ENCODE measurements around the gene FASTKD3. TPM values are rescaled to one million over a fixed set of nuclear protein-coding genes. Genes with fewer than 3 reads are reported as not detected.

Gene FASTKD3
- total RNA-seq, 4 donors from 2014 or later: 4.5 to 17.8 (median 10.3) TPM

DNA sequence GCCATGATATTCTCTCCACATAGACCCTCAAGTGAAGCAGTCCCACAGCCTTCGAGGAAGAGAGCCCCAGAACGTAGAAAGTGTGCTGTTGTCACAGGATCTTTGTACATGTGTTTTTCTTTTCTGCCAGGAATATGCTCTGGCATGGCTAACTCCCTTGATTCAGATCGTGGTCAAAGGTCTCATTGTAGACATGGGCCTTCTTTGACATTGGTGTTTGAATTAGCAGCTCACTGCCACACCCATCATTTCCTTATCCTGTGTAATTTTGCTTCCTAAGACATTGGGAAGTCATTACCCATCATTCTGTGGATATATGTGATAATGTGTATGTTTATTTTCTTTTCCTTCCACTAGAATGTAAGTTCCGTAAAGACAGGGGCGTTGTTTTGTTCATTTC lies 25.6 kb upstream of the FASTKD3 start:
- TF ChIP-seq, protein P1, sequence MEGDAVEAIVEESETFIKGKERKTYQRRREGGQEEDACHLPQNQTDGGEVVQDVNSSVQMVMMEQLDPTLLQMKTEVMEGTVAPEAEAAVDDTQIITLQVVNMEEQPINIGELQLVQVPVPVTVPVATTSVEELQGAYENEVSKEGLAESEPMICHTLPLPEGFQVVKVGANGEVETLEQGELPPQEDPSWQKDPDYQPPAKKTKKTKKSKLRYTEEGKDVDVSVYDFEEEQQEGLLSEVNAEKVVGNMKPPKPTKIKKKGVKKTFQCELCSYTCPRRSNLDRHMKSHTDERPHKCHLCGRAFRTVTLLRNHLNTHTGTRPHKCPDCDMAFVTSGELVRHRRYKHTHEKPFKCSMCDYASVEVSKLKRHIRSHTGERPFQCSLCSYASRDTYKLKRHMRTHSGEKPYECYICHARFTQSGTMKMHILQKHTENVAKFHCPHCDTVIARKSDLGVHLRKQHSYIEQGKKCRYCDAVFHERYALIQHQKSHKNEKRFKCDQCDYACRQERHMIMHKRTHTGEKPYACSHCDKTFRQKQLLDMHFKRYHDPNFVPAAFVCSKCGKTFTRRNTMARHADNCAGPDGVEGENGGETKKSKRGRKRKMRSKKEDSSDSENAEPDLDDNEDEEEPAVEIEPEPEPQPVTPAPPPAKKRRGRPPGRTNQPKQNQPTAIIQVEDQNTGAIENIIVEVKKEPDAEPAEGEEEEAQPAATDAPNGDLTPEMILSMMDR (IDR thresholded peaks at IDR 0.05): no peak
- no peak for DNase-seq (ENCODE audit: low spot score)
- no peak for ATAC-seq (ENCODE audit: low FRiP score)

DNA sequence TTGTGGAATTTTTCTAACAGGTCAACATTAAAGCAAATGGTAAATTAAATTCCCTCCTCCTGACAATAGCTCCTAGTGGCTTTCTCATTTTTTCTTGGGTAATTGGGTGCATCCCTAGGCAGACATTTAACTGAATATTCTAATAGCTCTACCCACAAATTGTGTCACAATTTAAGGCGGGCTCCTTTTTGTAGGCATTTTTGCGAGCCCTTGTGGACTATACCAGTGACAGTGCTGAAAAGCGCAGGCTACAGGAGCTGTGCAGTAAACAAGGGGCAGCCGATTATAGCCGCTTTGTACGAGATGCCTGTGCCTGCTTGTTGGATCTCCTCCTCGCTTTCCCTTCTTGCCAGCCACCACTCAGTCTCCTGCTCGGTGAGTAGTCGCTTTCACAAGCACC lies 20.1 kb upstream of the FASTKD3 start:
- no peak for ATAC-seq (ENCODE audit: low FRiP score)
- TF ChIP-seq, protein P1 (IDR thresholded peaks at IDR 0.05): no peak
- DNase-seq (ENCODE audit: low spot score): no peak

DNA sequence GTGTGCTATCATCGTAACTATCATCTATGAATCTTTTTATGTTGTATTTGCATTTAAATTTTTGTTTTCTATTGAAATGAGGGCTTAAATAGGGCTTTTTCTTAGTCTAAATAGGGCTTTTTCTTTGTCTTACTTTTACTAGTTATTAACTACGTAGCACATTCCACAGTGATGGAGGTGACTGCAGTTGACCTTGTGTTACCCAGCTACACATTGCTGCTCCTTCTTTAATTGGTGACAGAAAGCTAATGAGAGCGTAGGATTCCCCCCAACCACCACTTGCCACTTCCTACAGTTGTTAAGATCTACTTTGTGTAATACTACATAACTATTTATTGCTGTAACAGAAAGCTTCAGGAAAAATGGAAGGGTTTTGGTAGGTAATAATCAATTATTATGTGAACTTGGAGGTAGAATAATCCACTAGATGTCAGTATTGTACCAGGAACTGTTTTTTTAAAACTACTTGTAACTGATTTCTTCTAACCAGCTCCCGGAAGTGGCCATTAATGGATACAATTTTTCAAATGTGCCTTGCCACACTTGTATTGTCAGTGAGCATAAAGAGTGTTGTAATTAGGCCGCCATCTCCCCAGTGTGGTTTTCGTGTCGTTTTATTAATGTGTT lies 18.1 kb upstream of the FASTKD3 start:
- DNase-seq (ENCODE audit: low spot score) (no peak), ATAC-seq (ENCODE audit: low FRiP score) (no peak)
- TF ChIP-seq, protein P1 (IDR thresholded peaks at IDR 0.05): no peak

DNA sequence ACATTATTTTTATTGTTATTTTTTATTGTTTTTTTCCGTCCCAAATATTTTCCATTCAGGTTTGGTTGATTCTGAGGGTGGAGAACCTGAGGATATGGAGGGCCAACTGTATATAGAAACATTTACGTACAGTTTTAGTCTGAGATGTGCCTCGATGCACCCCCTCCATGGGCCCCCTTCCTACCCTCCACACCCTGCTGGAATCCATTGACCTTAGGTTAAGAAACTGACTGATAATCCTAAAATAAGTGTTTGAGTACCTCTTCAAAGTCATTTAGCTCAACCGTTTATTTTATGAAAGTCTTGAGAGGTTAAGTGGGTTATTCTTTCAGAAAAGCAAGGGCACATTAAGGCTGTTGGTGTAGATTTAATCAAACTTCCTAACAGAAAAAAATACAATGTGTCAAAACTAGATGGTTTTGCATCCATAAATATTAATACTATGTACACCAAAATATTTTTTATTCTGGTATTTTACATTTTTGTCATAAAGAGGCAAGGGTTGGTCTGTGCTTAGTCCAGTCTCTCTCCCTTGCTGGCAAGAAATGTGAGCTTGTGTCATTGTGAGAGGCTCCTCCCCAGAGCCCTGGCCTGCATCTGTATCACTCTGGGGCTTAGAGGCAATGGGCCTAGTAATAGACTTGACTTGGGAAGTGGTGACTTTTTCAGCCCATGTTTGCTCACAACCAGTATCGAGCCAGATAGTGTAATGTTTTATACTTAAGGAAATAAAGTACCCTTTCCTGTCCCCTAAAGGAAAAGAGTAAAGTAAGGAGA lies 15.8 kb upstream of the FASTKD3 start:
- TF ChIP-seq, protein P1 (IDR thresholded peaks at IDR 0.05): no peak
- no peak for DNase-seq (ENCODE audit: low spot score)
- ATAC-seq (ENCODE audit: low FRiP score): no peak

DNA sequence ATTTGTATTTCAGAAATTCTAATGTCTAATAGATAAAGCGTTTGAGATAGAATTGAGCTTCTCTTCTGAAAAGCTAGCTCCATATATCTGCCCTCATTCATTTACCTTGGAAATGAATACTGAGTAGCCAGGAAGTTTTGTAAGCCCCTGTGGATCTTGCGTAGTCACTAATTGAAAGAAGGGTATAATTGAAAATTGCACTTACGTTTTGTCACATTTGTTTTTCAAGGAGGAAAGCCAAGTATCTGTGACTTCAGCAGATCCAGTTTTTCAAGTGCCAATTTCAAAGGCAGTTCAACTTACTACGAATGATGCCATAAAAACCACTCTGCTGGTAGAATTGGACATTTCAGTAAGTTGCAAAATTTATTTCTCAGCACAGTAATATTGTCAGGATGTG lies 14.1 kb upstream of the FASTKD3 start:
- no peak for ATAC-seq (ENCODE audit: low FRiP score)
- TF ChIP-seq, protein P1 (IDR thresholded peaks at IDR 0.05): no peak

DNA sequence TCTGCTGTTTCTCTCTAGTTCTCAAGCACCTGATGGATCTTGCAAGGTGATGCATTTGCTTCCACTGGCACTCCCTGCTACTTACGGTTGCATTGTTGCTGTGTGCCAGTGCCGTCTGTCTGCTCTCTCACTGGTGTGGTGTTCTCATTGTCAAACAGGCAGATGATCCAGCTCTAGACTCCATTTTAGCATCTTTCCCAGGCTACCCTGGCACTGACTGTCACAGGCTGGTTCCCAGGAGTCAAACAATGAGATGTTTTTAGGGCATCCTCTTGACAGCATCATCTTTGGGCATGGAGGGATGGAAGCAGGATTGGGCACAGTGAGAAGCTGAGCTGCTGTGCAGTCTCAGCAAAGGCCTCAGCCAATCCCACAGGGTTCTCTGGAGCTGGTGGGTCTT lies 13.0 kb upstream of the FASTKD3 start:
- ATAC-seq (ENCODE audit: low FRiP score): no peak
- TF ChIP-seq, protein P1 (IDR thresholded peaks at IDR 0.05): no peak

More for the DNA sequence above, 14.1 kb upstream of the FASTKD3 start:
- no peak for DNase-seq (ENCODE audit: low spot score)

DNA sequence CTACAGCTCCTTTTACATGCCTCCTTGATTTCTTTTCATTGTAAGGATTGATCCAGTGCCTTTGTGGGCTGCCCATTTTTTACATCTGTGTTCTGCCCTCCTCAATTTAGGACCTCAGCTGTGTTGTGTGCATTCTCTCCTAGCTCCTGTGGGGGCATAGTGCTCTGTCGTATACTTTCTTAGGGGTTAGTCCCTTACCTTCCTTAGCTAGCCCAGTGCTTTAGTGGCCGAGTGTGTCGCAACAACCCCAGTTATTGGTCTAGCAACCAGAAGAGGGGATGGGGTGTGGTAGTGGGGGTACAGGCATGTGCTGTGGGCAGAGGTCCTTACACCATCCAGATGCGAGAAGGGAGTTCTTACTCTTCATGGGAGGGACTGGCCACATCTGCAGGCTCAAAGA lies 12.3 kb upstream of the FASTKD3 start:
- DNase-seq (ENCODE audit: low spot score) (no peak), ATAC-seq (ENCODE audit: low FRiP score) (no peak)
- TF ChIP-seq, protein P1 (IDR thresholded peaks at IDR 0.05): no peak

More for the DNA sequence above, 13.0 kb upstream of the FASTKD3 start:
- DNase-seq (ENCODE audit: low spot score): no peak

Data from omental fat pad (tissue), 4 donors.